Endothelial cell (in vitro differentiated cells): Measurements from ENCODE around the gene LEP. TPM values are rescaled to one million over a fixed set of nuclear protein-coding genes. Genes with fewer than 3 reads are reported as not detected.

Source experiments
- DNase-seq: peaks from one replicate; pipeline ENCODE4 v3.0.0; 2021; ENCODE audit warnings: low spot score
- H3K27ac Mint-ChIP-seq: one replicate; pipeline ENCODE4 v1.8.0; 2021; ENCODE audit warnings: mixed read lengths, inconsistent platforms; ENCODE audit not compliant: unreplicated experiment
- H3K27me3 Mint-ChIP-seq: one replicate; pipeline ENCODE4 v1.8.0; 2021; ENCODE audit warnings: mild to moderate bottlenecking, moderate library complexity, mixed read lengths, inconsistent platforms; ENCODE audit not compliant: unreplicated experiment
- H3K36me3 Mint-ChIP-seq: one replicate; pipeline ENCODE4 v1.8.0; 2021; ENCODE audit warnings: mild to moderate bottlenecking, low read depth, mixed read lengths, inconsistent platforms; ENCODE audit not compliant: unreplicated experiment
- H3K4me1 Mint-ChIP-seq: one replicate; pipeline ENCODE4 v1.8.0; 2021; ENCODE audit warnings: mild to moderate bottlenecking, mixed read lengths, inconsistent platforms; ENCODE audit not compliant: unreplicated experiment
- H3K4me3 Mint-ChIP-seq: one replicate; pipeline ENCODE4 v1.8.0; 2021; ENCODE audit warnings: mild to moderate bottlenecking, mixed read lengths, inconsistent platforms; ENCODE audit not compliant: unreplicated experiment
- H3K9me3 Mint-ChIP-seq: one replicate; pipeline ENCODE4 v1.8.0; 2021; ENCODE audit warnings: mixed read lengths, inconsistent platforms; ENCODE audit not compliant: unreplicated experiment
- total RNA-seq: library from RNA; stranded (reverse); fragmentation: NEBNext Ultra II Directional; extraction: Animal tissue kit (Norgen Biotek cat#: 25700); gene quantifications from one replicate; pipeline ENCODE4 v1.2.1, GENCODE V29; 2021; ENCODE audit not compliant: unreplicated experiment
- TF ChIP-seq, protein P1 (sequence below): fragments of 200-600 bp; sonication (generic); IDR thresholded peaks from one replicate; pipeline ENCODE4 v1.5.0; 2021; ENCODE audit warnings: antibody characterized with exemption; ENCODE audit not compliant: unreplicated experiment

LEP gene
- total RNA-seq, 1 donor from 2014 or later, result not detected

DNA sequence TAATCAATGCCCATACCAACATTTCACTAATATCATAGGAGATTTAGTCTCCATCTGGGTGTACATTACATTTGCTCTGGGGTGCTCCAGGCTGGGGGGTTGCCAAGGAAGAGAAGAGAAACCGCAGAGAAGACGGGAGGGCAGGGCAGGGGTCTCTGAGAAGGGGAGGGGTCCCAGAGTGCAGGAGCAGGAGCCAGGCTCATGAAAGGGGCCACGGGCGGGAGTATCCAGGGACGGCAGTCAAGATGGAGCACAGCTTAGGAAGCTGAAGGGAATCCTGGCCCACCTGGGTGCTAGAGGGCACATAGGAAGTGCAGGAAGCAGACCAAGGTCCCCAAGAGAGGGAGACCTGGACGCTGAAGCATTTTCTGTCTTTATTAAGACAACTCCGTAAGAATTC lies 2.2 kb downstream of the LEP start:
- Mint-ChIP-seq H3K4me3 (no peak overlapping the region), H3K36me3 (peaks cover 10% of the 10 kb centered on the region), H3K9me3 (peaks cover 11% of the 10 kb centered on the region), H3K4me1 (peaks cover 2% of the 10 kb centered on the region), H3K27ac (peak overlapping the region; percentile 3), H3K27me3 (peaks cover 5% of the 10 kb centered on the region)
- TF ChIP-seq, protein P1, sequence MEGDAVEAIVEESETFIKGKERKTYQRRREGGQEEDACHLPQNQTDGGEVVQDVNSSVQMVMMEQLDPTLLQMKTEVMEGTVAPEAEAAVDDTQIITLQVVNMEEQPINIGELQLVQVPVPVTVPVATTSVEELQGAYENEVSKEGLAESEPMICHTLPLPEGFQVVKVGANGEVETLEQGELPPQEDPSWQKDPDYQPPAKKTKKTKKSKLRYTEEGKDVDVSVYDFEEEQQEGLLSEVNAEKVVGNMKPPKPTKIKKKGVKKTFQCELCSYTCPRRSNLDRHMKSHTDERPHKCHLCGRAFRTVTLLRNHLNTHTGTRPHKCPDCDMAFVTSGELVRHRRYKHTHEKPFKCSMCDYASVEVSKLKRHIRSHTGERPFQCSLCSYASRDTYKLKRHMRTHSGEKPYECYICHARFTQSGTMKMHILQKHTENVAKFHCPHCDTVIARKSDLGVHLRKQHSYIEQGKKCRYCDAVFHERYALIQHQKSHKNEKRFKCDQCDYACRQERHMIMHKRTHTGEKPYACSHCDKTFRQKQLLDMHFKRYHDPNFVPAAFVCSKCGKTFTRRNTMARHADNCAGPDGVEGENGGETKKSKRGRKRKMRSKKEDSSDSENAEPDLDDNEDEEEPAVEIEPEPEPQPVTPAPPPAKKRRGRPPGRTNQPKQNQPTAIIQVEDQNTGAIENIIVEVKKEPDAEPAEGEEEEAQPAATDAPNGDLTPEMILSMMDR, result no peak
- DNase-seq, result no peak

DNA sequence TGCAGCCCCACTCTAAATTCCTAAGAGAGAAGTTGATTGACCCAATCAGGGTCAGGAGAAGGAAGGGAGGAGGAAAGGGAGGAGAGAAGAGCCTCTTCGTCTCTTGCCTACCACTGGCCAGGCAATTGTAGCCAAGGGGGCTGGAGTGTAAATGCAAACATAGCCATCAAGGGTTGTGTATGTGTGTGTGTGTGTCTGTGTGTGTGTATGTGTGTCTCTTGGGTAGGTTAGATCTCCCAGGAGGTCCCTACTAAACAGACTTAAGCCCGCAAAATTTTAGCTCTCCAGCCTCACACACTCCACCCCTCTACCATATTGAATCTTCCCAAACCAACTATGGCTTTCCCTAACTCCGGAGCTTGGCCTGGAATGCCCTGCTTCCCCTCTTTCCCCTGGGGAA lies 3.8 kb downstream of the LEP start:
- H3K4me1 Mint-ChIP-seq, result peaks cover 2% of the 10 kb centered on the region
- no peaks in the 10 kb centered on the region for H3K9me3 Mint-ChIP-seq
- DNase-seq, result no peak
- peak overlapping the region; percentile 27 for H3K4me3 Mint-ChIP-seq
- H3K27me3 Mint-ChIP-seq, result peaks cover 2% of the 10 kb centered on the region
- peaks cover 4% of the 10 kb centered on the region for H3K36me3 Mint-ChIP-seq
- no peak overlapping the region for H3K27ac Mint-ChIP-seq
- TF ChIP-seq, protein P1, result no peak

DNA sequence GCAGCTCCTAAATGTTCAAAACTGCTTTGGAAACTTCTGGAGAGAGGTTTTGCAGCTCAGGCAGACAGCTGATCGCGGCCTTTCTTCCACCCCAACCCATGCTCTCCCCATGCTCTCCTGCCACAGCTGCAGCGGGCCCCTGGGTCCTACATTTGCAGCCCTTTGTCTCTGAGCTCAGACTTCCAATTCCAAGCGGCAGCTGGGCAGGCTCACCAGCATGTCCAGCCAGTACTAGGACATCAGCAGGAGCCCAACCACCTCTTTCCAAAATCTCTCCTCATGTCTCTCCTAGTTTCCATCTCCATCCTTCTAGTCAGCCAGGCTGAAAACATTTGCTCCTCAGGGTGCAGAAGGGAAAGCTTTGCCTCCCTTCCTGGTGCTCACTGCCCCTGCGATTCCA lies 6.0 kb downstream of the LEP start:
- TF ChIP-seq, protein P1, result no peak
- no peak for DNase-seq
- Mint-ChIP-seq H3K27ac (no peak overlapping the region), H3K9me3 (no peaks in the 10 kb centered on the region), H3K4me1 (peaks cover 2% of the 10 kb centered on the region), H3K4me3 (no peak overlapping the region), H3K36me3 (peaks cover 3% of the 10 kb centered on the region), H3K27me3 (peaks cover 2% of the 10 kb centered on the region)

DNA sequence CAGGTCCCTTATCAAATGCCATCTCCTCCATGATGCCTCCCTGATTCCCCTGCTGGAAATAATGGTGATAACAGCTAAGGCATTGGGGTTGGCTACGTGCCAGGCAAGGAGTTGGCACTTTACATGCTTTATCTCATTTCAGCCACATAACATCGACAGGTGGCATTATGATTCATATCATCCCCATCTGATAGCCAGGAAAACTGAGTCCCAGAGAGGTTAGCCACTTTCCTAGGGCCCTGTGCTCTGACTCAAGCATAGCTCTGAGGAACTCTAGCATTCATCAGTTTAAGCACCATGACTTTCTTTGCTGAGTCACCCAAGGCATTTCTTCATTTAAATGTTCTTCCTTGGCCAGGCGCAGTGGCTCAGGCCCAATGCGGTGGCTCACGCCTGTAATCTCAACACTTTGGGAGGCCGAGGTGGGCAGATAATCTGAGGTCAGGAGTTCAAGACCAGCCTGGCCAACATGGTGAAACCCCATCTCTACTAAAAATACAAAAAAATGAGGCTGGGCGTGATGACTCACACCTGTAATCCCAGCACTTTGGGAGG lies 6.6 kb downstream of the LEP start:
- no peak for DNase-seq

DNA sequence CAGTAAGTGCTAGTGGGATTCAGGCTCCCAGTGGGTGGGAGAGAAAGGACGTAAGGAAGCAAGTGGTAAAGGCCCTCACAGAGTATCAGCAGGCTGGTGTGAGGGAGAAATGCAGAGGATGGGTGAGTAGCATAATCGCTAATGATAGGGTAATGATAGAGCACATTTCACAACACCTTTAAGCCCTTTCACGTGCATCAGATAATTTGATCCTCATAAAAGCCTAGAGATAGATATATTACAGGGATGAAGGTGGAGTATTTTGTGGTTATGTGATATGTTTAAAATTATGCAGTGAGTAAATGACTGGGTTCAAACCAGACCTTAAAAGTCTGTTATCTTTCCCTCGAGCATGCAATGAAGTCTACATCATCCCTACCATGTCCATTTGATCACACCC lies 10.3 kb downstream of the LEP start:
- DNase-seq, result no peak
- peaks cover 5% of the 10 kb centered on the region for H3K36me3 Mint-ChIP-seq
- TF ChIP-seq, protein P1, result no peak
- no peaks in the 10 kb centered on the region for H3K9me3 Mint-ChIP-seq
- peaks cover 3% of the 10 kb centered on the region for H3K27me3 Mint-ChIP-seq
- no peak overlapping the region for H3K27ac Mint-ChIP-seq
- no peaks in the 10 kb centered on the region for H3K4me1 Mint-ChIP-seq
- H3K4me3 Mint-ChIP-seq, result no peak overlapping the region

More for the DNA sequence above, 6.6 kb downstream of the LEP start:
- peaks cover 2% of the 10 kb centered on the region for H3K4me1 Mint-ChIP-seq
- TF ChIP-seq, protein P1, result no peak
- no peak overlapping the region for H3K4me3 Mint-ChIP-seq
- no peaks in the 10 kb centered on the region for H3K9me3 Mint-ChIP-seq
- peaks cover 3% of the 10 kb centered on the region for H3K36me3 Mint-ChIP-seq
- H3K27ac Mint-ChIP-seq, result no peak overlapping the region
- peaks cover 2% of the 10 kb centered on the region for H3K27me3 Mint-ChIP-seq
